ENCODE measurements around the gene SOS2.

- no peak for TF ChIP-seq CTCF (IDR thresholded peaks at IDR 0.05)
- TF ChIP-seq POLR2A (IDR thresholded peaks at IDR 0.05): no peak
Measured at GRCh38 chr14:50088117-50088515, 143.3 kb downstream of the SOS2 start.

All from adrenal gland (tissue), 5 donors.